NAMALWA (cell line): Measurements from ENCODE around the gene SYT6.

Experiments
- DNase-seq: peaks from one replicate; pipeline ENCODE4 v3.0.0-alpha.2; 2015; ENCODE audit warnings: low spot score

The SYT6 gene, protein sequence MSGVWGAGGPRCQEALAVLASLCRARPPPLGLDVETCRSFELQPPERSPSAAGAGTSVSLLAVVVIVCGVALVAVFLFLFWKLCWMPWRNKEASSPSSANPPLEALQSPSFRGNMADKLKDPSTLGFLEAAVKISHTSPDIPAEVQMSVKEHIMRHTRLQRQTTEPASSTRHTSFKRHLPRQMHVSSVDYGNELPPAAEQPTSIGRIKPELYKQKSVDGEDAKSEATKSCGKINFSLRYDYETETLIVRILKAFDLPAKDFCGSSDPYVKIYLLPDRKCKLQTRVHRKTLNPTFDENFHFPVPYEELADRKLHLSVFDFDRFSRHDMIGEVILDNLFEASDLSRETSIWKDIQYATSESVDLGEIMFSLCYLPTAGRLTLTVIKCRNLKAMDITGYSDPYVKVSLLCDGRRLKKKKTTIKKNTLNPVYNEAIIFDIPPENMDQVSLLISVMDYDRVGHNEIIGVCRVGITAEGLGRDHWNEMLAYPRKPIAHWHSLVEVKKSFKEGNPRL

DNA sequence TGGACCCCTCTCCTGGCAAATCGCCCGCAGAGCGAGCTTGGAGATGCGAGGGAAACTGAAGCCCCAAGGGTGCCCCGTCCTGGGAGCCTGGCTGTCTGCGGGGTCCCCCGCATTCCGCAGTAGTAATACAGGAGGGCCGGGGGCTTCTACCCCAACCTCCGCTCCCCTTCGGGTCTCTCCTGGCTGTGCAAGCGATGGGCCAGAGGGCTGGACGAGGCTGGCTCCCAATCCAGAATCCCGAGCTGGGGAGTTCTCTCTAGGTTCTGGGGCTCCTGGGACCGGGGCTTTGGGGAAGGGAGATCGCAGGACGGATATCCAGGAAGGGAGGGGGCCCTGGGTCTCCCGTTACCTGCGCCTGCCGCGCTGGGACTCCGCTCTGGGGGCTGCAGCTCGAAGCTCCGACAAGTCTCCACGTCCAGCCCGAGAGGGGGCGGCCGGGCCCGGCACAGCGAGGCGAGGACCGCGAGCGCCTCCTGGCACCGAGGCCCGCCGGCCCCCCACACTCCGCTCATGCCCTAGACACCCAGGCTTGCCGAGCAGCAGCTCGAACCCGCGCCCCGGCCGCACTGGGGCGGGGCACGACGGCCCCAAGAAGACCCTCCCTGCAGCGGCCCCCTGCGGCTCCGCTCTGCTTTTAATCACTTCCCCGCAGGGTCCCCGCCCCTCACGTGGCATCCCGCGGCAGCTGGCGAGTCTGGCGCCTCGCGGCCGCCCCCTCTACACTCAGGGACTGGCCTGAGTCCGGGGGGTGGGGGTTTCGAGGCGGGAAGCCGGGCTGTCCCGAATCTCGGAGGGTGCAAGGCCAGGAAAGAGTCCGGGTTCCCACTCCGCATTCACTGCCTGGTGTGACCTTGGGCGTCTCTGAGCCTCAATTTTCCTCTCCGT, at the start of gene SYT6:
Gene SYT6, minus strand, starts transcription at position 609 of the 885 bp plus-strand sequence. Its CDS starts 97 bp downstream, at position 512.
- no peak for DNase-seq

DNA sequence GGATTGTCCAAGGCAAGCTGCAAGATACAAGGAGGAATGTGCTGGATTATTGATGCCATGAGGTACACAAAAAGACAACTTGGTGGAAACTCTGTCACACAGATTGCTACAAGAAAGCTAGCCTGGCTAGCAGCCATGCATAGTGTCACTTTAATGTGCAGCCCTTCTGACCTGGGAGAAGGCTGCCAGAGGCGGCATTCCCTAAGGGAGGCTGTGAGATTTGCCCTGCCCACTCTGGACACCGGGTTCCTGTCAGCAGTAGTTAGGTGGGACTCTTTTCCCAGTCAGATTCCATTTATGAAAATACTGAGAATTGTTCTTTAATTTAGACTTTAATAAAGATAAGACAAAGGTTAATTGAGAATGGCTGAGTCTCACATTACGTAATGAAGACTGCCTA, 47.8 kb upstream of the SYT6 start:
- DNase-seq = no peak

DNA sequence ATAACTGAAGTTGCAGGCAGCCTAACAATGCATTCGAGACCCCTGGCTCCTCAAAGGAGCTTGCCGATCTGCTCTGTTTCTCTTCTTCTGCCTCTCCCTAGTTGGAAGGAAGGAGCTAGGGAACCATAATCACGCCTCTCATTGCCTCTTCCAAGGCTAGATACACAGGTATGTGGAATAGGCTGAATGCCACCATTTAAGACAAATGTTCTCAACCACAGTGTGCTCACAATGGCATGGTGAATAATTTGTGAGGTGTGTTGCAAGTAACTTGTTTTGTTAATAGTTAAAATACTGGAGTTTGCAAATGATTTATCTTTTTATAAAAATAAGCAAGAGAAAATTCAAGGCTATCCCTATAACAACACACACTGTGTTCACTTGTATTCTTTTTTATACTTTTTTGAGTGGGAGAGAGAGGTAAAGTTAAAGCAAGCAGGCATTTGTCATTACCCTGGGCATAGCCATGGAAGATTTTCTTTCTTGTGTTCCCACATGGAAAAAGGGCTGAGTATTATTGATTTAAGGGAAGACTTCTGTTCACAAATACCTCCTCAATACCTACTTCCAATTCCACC, 45.4 kb upstream of the SYT6 start:
- DNase-seq = no peak

DNA sequence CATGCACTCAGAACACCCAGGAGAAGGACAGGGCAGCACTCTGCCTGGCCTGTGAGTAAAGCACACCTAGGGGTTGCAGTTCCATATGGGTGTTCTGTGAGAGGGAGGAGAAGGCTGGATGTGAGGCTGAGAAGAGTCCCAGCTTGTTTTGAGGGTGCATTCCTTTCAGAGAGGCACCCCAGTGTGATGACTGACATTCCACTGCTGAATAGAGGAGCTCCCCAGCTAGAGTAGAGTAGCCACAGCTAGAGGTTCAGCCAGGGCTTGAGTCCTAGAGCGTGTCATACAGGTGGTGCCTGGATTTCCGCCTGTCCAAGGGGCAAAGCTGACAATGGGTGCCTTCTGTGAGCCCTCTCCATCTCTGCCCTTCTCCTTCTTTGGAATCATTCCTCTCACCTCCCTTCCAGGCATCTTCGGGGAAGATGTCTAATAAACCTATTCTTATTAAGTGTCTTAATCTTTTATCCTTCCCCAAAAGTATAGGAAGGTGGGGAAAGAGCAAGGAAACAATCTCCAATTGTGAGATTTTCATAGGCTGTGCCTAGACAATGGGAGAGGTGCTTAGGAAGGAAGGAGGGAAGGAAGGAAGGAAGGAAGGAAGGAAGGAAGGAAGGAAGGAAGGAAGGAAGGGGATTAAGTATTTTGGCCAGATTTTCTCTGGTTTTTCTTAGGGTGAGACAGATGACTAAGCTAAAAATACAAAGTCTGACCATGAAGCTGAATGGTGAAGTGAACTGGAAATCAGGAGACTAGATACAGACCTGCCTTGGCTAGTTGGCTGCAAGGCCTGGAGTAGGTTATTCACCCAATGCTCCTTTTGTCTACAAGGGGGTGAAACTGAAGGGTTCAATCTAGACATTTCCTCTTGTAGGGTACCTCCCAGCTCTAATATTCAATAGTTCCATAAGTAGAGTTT, 43.6 kb upstream of the SYT6 start:
- DNase-seq = no peak

DNA sequence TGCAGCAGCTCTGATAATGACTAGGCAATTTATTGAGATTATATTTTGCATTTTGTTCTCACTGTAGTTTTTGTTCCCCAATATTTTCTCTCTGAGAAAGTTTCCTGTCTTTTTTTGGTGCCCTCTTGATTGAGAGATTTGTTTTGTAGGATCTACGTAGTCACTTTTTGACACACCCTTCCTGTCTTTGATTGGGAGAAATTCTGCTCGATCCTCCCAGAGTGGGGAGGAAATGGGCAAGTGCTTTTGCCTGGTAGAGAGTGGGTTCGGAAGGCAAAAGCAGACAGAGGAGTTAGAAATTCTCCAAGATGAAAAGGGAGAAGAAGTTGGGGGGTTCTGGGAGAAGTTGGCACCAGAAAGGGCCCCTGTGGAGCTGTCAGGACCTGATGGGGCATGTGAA, 42.1 kb upstream of the SYT6 start:
- no peak for DNase-seq

DNA sequence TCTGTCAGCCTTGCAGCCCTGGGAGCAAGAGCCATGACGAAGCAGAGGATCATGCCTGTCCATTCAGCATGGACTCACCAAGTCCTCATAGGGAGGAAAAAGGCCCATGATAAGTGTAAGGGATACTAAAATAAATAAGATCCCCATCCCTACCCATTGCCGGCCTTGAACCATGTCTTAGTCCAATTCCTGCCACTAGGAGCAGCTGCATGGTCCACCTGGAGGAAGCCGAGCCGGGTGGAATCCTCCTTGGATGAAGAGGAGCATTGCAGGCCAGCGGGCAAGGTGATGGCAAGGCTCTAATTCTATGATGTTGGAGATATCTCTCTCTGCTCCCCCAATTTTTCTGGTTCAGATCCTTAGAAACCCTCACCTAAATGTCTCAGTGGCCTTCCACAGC, 38.7 kb upstream of the SYT6 start:
- DNase-seq = no peak

DNA sequence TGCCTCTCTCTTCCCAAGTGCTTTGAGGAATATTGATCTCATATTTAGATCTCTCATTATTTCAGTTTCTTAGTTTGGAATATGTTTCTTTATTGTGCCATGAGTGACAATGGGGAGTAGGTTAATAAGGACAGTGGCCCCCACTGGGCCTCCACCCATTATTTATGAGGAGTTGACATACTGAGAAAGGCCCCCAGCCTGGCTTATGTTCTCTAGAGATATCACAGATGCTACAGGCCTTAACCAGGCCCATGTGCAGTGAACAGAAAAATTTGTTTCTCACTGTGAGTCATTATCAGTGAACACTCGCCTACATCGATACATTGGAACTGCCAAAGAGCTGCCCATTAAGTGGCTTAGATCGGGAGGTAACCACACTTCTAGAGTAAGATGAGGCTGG, 35.7 kb upstream of the SYT6 start:
- DNase-seq = no peak

DNA sequence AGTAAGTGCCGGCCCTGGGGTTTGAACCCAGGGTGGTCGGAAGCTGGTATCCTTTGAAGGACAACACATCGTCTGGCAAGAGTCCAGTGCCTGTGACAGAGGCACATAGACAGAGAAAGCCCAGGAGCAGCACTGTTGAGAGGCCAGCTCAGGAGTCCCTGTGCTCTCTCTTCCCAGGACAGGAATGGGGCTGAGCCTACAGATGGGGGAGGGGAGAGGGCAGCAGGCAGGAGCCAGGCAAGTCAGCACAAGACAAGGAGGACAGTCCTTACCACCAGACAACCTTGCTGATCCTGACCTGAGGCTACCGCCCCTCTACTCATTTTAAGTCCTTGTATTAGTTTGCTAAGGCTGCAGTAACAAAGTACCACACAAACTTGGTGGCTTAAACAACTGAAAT, 27.7 kb upstream of the SYT6 start:
- no peak for DNase-seq

DNA sequence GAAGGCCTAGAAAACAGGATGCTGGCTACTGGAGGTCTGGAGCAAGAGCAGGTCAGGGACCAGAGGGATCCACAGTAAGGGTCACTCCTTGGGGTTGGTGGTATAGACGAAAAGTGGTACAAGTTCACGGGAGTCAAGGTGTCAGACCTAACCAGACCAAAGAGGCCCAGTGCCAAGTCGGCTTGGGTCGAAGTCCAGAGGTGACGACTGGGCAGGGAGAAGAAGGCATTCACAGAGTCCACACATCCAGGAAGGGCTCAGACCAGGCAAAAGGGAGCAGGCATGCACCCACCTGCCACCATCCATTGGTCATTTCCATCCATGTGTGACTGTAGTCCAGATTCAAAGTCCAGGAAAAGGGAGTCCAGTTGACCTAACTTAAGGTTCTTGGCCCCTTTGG, 27.1 kb upstream of the SYT6 start:
- DNase-seq = no peak

DNA sequence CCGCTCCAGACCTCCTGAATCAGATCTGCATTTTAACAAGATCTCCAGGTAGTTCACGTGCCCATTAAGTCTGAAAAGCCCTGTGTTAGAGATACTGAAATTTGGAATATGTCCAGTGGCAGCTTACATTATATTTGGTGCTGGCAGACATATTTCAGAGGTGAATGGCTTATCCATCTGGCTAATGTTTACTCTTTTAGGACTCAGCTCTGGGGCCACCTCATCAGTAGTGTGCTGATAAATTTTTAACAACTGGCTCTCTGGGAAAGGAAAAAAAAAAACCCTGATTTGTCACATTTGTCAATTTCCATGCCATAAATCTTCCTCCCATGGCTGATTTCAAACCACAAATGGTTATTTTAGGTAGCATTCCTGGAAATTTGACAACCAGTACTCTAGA, 25.3 kb upstream of the SYT6 start:
- DNase-seq = no peak

DNA sequence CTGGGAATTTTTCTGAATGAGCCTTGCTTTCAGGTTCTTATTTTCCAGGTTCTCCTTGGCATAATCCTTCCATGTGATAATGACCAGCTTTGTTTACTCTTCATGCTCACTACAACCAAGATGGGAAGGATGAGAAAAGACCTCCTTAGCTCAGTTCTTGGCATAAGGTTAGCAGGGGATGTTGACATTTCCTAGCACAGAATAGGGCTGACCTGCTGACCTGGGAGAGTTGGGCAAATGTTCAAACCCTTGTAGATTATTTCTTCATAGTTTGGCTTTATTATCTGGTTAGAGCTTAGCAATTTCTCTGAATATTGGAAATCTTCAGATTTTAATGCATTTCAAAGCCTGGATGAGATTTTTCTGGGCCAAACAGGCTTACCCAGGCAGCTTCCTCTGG, 23.6 kb upstream of the SYT6 start:
- DNase-seq = no peak

DNA sequence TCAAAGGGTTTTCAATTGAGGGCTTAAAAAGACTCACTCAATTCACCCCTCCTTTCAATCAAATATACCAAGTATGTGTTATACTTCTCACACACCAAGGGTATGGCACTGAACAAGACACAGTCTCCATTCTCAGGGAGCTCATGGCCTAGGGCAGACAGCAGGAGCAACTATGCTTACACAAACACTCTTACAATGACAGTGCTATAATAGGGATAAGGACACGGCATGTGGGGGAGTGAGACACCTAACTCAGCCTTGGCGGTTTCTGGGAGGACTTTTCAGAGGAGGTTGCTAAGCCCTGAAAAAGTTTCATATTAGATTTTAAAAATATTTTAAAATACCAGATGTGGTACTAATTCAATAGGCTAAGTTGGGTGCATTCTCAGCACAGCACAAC, 22.7 kb upstream of the SYT6 start:
- DNase-seq = no peak

DNA sequence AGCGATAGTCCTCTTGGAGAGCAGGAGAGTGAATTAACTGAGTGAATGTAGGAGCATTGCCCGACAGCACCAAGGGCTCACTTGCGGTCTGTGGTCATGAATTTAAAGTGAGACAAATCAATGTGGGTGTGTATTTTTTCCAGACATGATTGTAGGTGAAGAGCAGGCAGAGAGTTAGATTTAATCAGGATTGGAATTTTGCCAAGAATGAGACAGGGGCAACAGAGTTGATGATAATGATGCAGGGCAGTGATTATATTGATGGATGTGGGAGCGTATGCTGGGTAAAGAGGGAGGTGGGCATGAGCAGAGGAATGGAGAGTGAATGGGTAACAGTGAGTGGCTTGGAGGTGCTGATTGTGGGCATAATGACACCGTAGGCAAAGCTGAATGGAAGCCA, 20.0 kb upstream of the SYT6 start:
- no peak for DNase-seq

DNA sequence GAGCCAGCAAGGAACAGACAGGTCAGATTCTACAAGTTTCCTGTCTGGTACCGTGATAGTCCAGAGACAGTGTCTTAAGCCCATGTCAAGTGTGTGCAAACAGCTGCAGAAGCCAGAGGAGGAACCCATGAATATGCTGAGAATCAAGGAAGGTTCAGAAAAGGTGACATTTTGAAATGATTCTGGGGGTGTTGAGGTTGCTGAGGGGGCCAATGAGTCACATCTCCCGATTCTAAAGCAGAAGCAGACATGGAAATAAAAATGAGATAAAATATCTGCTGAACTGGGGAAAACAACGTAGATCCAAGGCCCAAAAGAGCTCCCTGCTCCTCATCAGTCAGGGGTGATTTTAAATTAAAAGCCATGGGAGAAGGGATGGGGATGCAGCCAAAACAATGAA, 15.8 kb upstream of the SYT6 start:
- DNase-seq = no peak

DNA sequence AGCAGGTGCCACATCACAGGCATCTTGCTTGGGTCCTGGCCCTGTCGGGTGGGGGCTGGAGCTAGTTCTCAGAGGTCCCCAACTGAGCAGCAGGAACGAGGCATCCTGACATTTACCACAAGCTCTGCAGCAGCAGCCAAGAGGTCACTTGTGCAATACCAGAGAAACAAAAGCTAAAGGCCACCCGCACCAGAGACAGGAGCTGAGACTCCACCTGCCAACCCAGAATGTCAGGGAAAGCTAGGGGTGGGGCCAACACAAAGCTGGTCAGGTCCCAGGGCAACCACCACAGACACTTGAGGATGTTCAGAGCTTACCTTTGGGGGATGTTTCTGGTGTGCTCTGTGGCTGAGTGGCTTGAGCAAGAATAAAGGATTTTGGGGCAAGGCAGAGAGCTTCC, 13.6 kb upstream of the SYT6 start:
- DNase-seq = no peak

DNA sequence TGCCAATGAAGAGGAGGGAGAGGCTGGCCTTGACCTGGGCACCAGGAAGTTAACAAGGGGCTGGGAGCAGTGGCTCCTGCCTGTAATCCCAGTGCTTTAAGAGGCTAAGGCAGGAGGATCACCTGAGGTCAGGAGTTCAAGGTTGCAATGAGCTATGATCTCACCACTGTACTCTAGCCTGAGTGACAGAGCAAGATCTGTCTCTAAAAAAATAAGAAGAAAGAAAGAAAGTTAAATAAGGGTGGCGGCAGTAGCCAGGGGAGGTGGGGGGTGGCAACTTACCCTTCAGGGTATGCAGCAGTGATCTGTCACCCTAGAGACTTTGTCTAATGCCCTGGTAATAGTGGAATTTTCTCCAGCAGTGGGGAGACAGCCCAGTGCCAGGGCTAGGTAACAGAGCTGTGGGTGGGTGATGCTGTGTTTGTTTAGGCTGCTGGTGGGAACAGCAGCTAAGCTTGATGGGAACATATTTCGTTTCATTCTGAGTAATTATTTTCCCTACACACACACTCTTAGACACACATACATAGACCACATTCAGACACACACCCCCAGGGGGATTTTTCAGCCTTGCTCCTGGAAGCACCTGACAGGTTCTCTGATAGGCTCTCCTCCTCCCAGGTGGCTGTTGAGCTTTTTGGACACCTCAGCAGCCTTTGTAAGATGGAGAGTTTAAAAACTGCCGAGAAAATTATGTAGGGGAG, 11.3 kb upstream of the SYT6 start:
- DNase-seq = no peak

DNA sequence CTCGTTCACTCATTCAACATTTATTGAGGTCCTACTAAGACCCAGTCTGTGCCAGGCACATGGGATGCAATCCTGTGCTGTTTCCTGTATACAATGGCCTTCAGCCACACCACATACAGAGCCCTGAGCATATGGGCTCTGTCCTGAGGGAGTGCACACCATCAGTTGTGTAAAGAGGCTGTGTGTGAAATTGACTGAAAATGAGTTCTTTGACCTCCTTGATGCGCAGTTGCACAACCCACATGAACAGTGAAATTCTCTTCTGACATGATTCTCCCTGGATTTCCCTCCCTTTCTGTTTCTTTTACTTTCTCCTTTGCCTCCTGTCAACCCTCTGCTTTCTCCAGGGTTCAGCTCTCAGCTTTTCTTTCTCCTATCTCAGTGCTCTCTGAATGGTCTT, 6.3 kb upstream of the SYT6 start:
- no peak for DNase-seq

DNA sequence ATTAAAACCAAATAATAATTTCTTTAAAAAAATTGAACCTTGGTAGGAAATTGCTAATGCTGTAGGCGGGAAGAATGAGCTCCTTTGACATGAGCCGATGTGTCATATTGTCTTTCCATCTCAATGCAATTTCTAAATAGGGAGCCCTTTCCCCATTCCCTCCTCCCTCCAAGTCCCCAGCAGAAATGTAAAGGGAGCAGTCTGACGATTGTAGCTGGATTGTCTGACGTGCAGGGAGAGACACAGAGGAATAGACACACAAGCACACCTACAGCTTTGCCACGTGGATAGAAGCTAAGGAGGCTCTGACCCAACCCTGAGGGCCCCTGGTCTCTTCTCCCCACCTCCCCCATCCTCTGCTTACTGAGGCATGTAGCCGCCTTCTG, 3.6 kb upstream of the SYT6 start:
- no peak for DNase-seq

DNA sequence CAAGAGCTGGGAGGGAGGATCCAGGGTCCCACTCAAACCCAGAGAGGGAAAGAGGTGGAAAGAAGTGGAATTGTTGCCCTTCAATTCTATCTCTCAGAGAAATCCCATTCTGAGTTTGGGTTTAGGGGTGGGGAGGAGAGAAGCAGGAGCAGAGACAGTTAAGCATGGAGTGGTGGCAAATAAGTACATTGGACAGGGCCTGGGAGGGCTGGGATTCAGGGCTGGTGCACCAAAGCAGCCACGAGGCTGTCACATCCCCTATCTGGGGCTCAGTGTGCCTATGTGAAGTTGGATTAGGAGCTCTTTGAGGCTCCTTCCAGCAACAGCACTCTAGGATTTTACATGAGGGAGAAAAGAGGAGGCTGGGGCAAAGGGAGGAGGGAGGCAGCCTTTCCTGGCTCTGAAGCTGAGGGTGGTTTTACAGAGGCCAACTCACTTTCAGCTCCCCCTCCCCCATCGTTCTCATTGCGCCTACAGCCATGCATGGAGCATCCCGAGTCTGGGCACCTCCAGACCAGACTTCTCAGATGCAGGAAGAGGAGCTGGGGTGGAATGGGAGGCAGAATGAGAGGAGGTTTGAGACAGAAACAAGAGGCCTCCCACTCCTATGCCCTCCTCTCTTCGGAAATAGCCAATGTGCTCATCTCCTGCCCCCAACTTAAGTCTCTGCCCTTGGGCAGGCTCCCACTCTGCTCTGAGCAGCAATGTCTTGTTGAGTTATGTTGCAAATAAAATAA, 3.0 kb upstream of the SYT6 start:
- DNase-seq = no peak

DNA sequence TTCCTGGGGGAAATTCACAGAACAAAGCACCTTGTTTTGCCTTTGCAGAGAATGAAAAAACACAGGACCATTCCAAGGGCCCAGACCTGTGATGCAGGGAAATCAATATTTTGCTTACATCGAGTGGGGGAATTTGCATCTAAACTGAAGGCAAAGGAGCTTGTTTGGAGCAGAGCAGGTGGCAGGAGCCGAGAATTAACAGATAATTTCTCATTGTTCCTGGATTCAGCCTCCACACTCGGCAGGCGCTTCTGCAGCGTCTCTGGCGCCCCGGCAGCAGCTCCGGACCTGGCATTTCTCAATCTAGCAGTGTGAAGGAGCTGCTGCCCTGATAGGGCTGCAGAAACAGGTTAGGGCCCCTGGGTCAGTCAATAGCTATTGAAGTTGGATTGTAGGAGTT, 2.0 kb upstream of the SYT6 start:
- DNase-seq = no peak

DNA sequence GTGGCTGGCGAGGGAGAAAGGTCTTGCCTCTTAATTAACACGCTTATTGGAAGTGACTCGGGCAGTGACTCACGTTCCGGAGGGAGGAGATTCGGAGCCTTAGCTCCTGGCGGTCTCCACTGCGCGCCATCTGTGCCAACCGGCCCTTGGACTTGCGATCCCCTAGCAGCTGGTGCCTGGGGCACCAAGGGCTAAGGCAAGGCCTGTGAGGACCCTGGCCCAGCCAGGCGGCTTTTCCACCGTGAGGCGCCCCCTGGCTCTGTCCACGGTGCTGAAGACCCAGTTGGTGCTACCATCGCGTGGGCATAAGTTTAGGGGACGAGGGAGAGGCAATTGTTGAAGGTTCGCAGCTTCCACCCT, 1.3 kb upstream of the SYT6 start:
- DNase-seq = no peak
